ENCODE measurements around the gene MXI1.

DNA sequence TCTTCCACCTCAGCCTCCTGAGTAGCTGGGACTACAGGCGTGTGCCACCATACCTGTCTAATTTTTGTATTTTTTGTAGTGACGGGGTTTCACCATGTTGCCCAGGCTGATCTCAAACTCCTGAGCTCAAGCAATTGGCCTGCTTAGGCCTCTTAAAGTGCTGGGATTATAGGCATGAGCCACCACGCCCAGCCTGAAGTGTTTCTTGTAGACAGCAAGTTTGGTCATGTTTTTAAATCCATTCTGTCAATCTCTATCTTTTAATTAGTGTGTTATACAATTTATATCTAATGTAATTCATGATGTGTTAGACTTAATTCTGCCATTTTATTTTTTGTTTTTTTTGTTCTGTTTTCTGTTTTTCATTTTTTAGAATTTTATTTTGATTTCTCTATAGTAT is 17.2 kb upstream of the MXI1 start:
- TF ChIP-seq, protein P1, sequence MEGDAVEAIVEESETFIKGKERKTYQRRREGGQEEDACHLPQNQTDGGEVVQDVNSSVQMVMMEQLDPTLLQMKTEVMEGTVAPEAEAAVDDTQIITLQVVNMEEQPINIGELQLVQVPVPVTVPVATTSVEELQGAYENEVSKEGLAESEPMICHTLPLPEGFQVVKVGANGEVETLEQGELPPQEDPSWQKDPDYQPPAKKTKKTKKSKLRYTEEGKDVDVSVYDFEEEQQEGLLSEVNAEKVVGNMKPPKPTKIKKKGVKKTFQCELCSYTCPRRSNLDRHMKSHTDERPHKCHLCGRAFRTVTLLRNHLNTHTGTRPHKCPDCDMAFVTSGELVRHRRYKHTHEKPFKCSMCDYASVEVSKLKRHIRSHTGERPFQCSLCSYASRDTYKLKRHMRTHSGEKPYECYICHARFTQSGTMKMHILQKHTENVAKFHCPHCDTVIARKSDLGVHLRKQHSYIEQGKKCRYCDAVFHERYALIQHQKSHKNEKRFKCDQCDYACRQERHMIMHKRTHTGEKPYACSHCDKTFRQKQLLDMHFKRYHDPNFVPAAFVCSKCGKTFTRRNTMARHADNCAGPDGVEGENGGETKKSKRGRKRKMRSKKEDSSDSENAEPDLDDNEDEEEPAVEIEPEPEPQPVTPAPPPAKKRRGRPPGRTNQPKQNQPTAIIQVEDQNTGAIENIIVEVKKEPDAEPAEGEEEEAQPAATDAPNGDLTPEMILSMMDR (IDR thresholded peaks at IDR 0.05): no peak
- no peak for TF ChIP-seq EZH2phosphoT487 (IDR thresholded peaks at IDR 0.05)
